Left kidney (tissue), 2 donors: ENCODE data around the gene QPRT. TPM values are rescaled to one million over a fixed set of nuclear protein-coding genes. Genes with fewer than 3 reads are reported as not detected.
"Not testable (repeated sequence)": the region's sequence is repeated elsewhere in the genome, so short reads cannot be mapped to it uniquely, and the experiment has no call there.

ENCODE experiments used
- DNase-seq: peaks from one replicate; pipeline ENCODE4 v3.0.0-alpha.2; 2013
- polyA plus RNA-seq: library from polyadenylated mRNA; unstranded; fragments of 120-200 nt; gene quantifications from one replicate; pipeline ENCODE4 v1.2.1, GENCODE V29; 2013; ENCODE audit not compliant: insufficient read length

Gene QPRT
- polyA plus RNA-seq, 1 donor, result 148 TPM

GRCh38 chr16:29658705-29659104 lies 20.3 kb upstream of the QPRT start:
- no peak for DNase-seq

- DNase-seq, result no peak
Measured at GRCh38 chr16:29662000-29662728, 16.8 kb upstream of the QPRT start.

DNA sequence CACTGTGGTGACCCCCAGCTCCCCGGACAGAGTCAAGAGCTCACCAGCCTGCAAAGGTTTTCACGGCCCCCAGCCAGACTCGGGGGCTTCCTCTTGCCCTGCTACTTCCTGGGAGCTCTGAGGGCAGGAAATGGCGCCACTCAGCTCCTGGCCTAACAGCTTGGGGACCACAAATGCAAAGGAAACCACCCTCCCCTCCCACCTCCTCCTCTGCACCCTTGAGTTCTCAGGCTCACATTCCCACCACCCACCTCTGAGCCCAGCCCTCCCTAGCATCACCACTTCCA lies 16.3 kb upstream of the QPRT start:
- no peak for DNase-seq

GRCh38 chr16:29663016-29663806 lies 15.8 kb upstream of the QPRT start, which contains the start of gene SPN:
SPN (plus strand) TSS chr16:29663247; CDS start chr16:29663729, 482 bp downstream.
- DNase-seq, result no peak

DNA sequence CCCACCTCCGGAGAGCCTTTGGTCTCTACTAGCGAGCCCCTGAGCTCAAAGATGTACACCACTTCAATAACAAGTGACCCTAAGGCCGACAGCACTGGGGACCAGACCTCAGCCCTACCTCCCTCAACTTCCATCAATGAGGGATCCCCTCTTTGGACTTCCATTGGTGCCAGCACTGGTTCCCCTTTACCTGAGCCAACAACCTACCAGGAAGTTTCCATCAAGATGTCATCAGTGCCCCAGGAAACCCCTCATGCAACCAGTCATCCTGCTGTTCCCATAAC lies 15.2 kb upstream of the QPRT start:
- no peak for DNase-seq

GRCh38 chr16:29664091-29664921 lies 14.7 kb upstream of the QPRT start:
- no peak for DNase-seq

- DNase-seq, result no peak
Measured at GRCh38 chr16:29665294-29666077, 13.5 kb upstream of the QPRT start.

DNA sequence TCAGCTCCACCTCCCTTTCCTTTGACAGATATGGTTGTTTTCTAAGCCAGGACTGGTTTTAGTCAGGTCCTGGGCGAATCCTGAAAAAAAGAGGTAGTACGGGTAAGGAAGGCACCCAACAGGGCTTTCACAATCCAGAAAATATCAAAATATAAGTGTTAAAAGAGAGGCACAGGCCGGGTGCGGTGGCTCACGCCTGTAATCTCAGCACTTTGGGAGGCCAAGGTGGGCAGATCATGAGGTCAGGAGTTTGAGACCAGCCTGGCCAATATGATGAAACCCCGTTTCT lies 11.7 kb upstream of the QPRT start:
- not testable (repeated sequence) for DNase-seq

DNA sequence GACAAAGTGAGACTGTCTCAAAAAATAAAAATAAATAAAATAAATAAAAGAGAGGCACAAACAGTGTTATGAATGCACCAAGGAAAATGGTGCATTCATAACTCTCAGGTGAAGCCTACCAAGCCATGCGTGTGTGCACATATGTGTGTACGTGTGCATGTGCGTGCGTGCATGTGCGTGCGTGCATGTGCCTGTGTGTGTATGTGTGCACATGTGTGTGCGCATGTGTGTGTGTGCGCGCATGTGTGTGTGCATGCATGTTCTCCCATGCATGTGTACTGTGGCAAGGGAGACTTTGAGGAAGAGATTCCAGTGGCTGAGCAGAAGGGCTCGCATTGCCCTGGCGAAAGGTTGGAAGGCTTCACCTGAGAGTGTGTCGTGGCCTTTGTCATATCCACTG lies 11.2 kb upstream of the QPRT start:
- DNase-seq, result no peak

GRCh38 chr16:29668267-29668666 lies 10.7 kb upstream of the QPRT start:
- DNase-seq, result no peak

- no peak for DNase-seq
Measured at GRCh38 chr16:29673501-29673900, 5.5 kb upstream of the QPRT start.

- DNase-seq, result peak; percentile 58
Measured at GRCh38 chr16:29674188-29674587, 4.8 kb upstream of the QPRT start.

DNA sequence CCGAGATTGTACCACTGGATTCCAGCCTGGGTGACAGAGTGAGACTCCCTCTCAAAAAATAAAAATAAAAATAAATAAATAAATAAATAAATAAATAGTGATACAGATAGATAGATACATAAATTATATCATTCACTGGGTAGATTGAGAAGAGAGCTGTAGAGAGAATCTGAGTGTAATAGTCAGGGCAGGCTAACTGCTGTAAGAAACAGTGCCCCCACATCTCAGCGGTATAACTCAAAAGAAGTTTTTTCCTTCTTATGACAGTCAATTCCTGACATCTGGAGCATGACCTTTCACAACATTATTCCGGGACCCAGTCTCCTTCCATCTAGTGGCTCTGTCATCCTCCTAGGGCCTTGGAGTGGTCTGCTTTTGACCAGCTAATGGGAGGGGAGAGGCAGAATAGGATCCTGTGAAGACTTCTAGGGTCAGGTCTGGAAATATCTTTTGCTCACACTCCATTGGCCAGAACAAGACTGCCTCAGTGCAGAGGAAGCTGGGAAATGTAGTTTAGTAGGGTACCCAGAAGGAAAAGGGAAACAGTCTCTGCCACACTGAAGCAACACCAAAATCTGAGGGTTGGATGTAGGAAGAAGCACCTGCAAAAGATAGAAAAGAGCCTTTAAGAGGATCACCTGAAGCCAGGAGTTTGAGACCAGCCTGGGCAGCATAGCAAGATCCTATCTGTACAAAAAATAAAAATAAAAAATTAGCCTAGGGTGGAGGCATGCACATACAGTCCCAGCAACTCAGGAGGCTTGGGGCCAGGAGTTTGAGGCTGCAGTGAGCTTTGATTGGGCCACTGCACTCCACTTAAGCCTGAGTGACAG lies 3.0 kb upstream of the QPRT start:
- peak; percentile 32 for DNase-seq

- no peak for DNase-seq
Measured at GRCh38 chr16:29676989-29677785, 1.8 kb upstream of the QPRT start.

GRCh38 chr16:29680180-29680598 lies 1.2 kb downstream of the QPRT start:
- peak; percentile 69 for DNase-seq

GRCh38 chr16:29683543-29684090 lies 4.6 kb downstream of the QPRT start:
- DNase-seq, result no peak

GRCh38 chr16:29684679-29685078 lies 5.7 kb downstream of the QPRT start:
- DNase-seq, result no peak

DNA sequence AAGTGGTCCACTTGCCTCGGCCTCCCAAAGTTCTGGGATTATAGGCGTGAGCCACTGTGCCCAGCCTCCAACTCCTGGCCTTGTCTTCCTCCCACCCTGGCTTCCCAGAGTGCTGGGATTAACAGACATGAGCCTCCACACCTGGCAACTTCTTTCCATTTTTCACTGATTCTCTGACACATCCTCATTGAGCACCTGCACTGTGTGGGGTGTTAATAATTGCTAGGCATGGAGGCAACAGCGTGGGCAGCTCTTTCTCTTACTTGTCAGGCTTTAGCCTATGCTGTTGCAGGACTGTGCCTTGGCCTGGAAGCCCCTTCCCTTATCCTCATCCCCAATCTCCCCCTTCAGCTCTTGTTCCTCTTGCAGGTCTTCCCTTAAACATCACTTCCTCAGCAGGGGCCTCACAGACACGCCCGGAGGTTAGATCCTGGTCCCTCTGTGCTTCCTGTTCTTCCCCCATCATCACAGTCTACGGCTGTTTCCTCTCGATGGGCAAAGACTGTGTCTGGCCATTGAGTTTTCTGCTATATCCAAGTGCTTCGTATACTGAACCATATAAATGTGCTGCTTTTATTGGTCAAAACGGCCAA lies 7.9 kb downstream of the QPRT start:
- DNase-seq, result no peak

DNA sequence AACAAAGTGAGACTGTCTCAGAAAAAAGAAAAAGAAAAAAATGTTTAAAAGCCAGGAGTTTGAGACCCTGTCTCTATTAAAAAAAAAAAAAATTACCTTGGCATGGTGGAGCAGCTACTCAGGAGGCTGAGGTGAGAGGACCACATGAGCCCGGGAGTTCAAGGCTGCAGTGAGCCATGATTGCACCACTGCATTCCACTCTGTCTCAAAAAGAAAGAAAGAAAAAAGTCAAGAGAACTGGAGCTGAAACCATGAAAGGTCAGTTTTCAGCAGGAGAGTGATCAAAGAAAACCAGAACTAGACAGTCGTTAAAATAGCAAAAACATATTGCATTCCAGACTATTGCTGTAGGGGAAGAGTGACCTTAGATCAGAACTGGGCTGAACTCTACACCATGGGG lies 8.8 kb downstream of the QPRT start:
- no peak for DNase-seq

DNA sequence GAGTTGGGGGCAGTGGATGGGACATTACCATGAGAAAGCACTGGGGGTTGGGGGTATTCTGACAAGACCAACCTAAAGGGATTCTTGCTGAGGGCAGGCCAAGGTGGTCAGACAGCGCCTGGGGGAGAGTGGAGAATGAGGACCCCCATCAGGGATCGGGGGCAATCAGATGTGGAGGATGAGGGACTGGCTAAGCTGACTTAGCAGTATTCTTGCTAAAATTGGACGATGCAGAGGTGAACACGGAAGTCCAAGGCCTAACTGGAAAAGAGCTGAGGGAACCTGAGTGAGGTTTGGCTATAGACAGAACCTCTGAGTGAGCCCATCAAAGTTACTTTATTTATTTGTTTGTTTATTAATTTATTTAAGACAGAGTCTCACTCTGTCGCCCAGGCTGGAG lies 9.2 kb downstream of the QPRT start:
- no peak for DNase-seq
